GM18873 (cell line): Measurements from ENCODE around the gene WNK2.
"Not testable (repeated sequence)": the region's sequence is repeated elsewhere in the genome, so short reads cannot be mapped to it uniquely, and the experiment has no call there.

Experiments
- ATAC-seq: cut with Tn5 transposase; IDR thresholded peaks from one replicate; pipeline ENCODE4 v1.9.1; 2021; ENCODE audit warnings: mild to moderate bottlenecking, moderate library complexity, moderate number of reproducible peaks; ENCODE audit not compliant: unreplicated experiment, low FRiP score

WNK2 gene

GRCh38 chr9:93183663-93184431 is at the start of gene WNK2:
WNK2 (plus strand) TSS chr9:93184139; CDS start chr9:93184930, 791 bp downstream.
- no peak for ATAC-seq

- no peak for ATAC-seq
Observed at GRCh38 chr9:93134740-93135444, 49.0 kb upstream of the WNK2 start.

- no peak for ATAC-seq
Observed at GRCh38 chr9:93136011-93136440, 47.9 kb upstream of the WNK2 start.

- no peak for ATAC-seq
Observed at GRCh38 chr9:93137362-93137761, 46.6 kb upstream of the WNK2 start.

GRCh38 chr9:93138171-93138764 is 45.7 kb upstream of the WNK2 start:
- ATAC-seq = no peak

- no peak for ATAC-seq
Observed at GRCh38 chr9:93139365-93140182, 44.4 kb upstream of the WNK2 start.

GRCh38 chr9:93141771-93142483 is 42.0 kb upstream of the WNK2 start:
- ATAC-seq = no peak

GRCh38 chr9:93143830-93144530 is 40.0 kb upstream of the WNK2 start:
- ATAC-seq = no peak

- not testable (repeated sequence) for ATAC-seq
Observed at GRCh38 chr9:93146696-93147095, 37.2 kb upstream of the WNK2 start.

GRCh38 chr9:93147632-93148031 is 36.3 kb upstream of the WNK2 start:
- ATAC-seq = no peak

- ATAC-seq = no peak
Observed at GRCh38 chr9:93148721-93149120, 35.2 kb upstream of the WNK2 start.

- no peak for ATAC-seq
Observed at GRCh38 chr9:93149361-93149760, 34.6 kb upstream of the WNK2 start.

GRCh38 chr9:93151097-93151784 is 32.7 kb upstream of the WNK2 start:
- no peak for ATAC-seq

- no peak for ATAC-seq
Observed at GRCh38 chr9:93154293-93154903, 29.5 kb upstream of the WNK2 start.

GRCh38 chr9:93155716-93156474 is 28.0 kb upstream of the WNK2 start:
- no peak for ATAC-seq

GRCh38 chr9:93156475-93157008 is 27.4 kb upstream of the WNK2 start:
- peak; percentile 63 for ATAC-seq
